GM21825 (cell line): ENCODE data around the gene PRR22.
"Not testable (repeated sequence)": the region's sequence is repeated elsewhere in the genome, so short reads cannot be mapped to it uniquely, and the experiment has no call there.

Experiments used
- ATAC-seq: cut with Tn5 transposase; IDR thresholded peaks from one replicate; pipeline ENCODE4 v1.9.1; 2021; ENCODE audit warnings: mild to moderate bottlenecking, moderate library complexity; ENCODE audit not compliant: unreplicated experiment

Gene PRR22

DNA sequence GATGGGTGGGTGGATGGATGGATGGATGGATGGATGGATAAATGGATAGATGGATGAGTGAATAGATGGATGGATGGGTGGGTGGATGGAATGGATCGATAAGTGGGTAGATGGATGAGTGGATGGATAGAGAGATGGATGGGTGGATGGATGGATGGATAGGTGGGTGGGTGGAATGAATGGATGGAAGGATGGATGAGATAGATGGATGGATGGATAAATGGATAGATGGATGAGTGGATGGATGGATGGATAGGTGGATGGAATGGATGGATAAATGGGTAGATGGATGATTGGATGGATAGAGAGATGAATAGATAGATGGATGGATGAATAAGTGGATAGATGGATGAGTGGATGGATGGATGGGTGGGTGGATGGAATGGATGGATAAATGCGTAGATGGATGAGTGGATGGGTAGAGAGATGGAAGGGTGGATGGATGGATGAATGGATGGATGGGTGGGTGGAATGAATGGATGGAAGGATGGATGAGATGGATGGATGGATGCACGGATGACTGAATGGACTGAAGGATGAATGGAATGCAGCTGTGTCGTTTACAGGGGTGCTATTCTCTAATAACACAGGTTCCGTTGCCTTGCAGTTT lies 21.8 kb downstream of the PRR22 start:
- ATAC-seq = no peak

GRCh38 chr19:5753743-5754142 lies 30.8 kb downstream of the PRR22 start:
- no peak for ATAC-seq

DNA sequence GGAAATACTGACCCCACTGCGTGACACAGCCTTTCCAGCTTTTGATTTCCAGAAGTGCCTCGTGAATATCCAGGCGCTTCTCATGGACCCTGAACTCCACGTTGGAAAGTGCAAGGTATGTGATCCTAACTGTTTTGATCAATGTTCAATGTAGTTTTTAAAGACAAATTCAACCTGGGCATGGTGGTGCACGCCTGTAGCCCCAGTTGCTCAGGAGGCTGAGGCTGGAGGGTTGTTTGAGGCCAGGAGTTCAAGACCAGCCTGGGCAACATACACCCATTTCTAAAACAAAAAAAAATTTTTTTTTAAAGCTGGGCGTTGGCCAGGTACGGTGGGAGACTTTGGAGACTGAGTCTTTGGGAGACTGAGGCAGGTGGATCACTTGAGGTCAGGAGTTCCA lies 32.8 kb downstream of the PRR22 start:
- no peak for ATAC-seq

- no peak for ATAC-seq
These were observed 35.0 kb downstream of the PRR22 start for GRCh38 chr19:5749505-5749904.

DNA sequence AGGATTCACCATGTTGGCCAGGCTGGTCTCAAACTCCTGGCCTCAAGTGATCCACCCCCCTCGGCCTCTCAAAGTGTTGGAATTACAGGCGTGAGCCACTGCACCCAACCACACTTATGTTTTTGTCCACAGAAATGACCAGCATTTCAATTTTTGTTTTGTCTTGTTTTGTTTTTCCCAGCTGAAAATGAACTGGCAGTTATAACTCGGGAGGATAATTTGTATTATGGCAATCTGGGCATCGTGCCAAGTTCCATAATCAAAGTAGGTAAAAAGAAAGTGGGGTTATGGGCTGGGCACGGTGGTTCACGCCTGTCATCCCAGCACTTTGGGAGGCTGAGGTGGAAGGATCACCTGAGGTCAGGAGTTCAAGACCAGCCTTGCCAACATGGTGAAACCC lies 35.6 kb downstream of the PRR22 start:
- ATAC-seq = not testable (repeated sequence)

DNA sequence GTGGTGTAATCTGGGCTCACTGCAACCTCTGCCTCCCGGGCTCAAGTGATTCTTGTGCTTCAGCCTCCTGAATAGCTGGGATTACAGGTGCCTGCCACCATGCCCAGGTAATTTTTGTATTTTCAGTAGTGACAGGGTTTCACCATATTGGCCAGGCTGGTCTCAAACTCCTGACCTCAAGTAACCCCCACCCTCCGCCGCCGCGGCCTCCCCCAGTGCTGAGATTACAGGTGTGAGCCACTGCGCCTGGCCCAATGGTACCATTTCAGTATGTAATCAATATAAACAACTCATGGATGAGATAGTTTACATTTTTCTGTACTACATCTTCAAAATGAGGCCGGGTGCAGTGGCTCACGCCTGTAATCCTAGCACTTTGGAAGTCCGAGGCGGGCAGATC lies 39.5 kb downstream of the PRR22 start:
- not testable (repeated sequence) for ATAC-seq

GRCh38 chr19:5743630-5744029 lies 40.9 kb downstream of the PRR22 start:
- ATAC-seq = no peak

- ATAC-seq = no peak
These were observed 42.5 kb downstream of the PRR22 start for GRCh38 chr19:5742051-5742450.

DNA sequence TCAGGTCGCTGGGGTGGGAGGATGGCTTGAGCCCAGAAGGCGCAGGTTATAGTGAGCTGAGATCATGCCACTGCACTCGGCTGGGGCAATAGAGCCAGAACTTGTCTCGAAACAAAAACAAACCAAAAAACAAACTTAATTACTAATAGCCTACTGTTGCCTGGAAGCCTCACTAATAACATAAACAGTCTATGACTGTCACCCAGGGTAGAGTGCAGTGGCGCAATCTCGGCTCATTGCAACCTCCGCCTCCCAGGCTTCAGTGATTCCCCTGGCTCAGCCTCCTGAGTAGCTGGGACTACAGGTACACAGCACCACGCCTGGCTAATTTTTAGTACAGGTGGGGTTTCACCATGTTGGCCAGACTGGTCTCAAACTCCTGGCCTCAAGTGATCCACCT lies 46.1 kb downstream of the PRR22 start:
- no peak for ATAC-seq

GRCh38 chr19:5733172-5733571 lies 51.4 kb downstream of the PRR22 start:
- not testable (repeated sequence) for ATAC-seq
